Skeletal muscle satellite cell (primary cell): ENCODE data around the gene USP54.
"Not testable (repeated sequence)": the region's sequence is repeated elsewhere in the genome, so short reads cannot be mapped to it uniquely, and the experiment has no call there.

Experiments used
- H3K27me3 ChIP-seq: 2 replicates; pipeline ENCODE4 v1.7.0; 2013; ENCODE audit warnings: low read length; ENCODE audit not compliant: control insufficient read depth, insufficient read depth
- H3K36me3 ChIP-seq: 2 replicates; pipeline ENCODE4 v1.7.0; 2013; ENCODE audit warnings: mild to moderate bottlenecking, control low read depth, low read length; ENCODE audit not compliant: insufficient read depth
- H3K4me1 ChIP-seq: 2 replicates; pipeline ENCODE4 v1.7.0; 2013; ENCODE audit warnings: low read length; ENCODE audit not compliant: control insufficient read depth, insufficient read depth
- H3K4me2 ChIP-seq: 2 replicates; pipeline ENCODE4 v1.7.0; 2013; ENCODE audit warnings: mild to moderate bottlenecking, low read length
- H3K4me3 ChIP-seq: 2 replicates; pipeline ENCODE4 v1.7.0; 2013; ENCODE audit warnings: low read length
- H3K9ac ChIP-seq: 2 replicates; pipeline ENCODE4 v1.7.0; 2013; ENCODE audit warnings: mild to moderate bottlenecking, low read depth, low read length, moderate library complexity
- H3K9me3 ChIP-seq: replicated peaks from 2 replicates; pipeline ENCODE4 v1.7.0; 2013; ENCODE audit warnings: mild to moderate bottlenecking, control low read depth, low read length

The USP54 gene

GRCh38 chr10:73623056-73623455 lies 31.9 kb upstream of the USP54 start:
- Histone ChIP-seq H3K4me2 (no peak overlapping the region), H3K9ac (no peak overlapping the region)

DNA sequence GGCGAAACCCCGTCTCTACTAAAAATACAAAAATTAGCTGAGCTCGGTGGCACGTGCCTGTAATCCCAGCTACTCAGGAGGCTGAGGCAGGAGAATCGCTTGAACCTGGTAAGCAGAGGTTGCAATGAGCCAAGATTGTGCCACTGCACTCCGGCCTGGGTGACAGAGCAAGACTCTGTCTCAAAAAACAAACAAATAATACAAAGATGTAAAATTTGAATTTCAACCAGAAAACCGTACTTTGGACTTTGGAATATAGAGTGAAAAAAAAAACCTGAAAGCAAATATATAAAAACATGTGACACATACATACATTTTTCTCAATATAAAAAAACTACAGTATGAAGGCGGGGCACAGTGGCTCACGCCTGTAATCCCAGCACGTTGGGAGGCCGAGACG lies 29.8 kb upstream of the USP54 start:
- H3K36me3 ChIP-seq, H3K4me3 ChIP-seq, H3K9ac ChIP-seq, H3K9me3 ChIP-seq, H3K4me1 ChIP-seq, H3K4me2 ChIP-seq, H3K27me3 ChIP-seq: not testable (repeated sequence)

More at GRCh38 chr10:73623056-73623455, 31.9 kb upstream of the USP54 start:
- no peaks in the 10 kb centered on the region for H3K36me3 ChIP-seq
- peaks cover 4% of the 10 kb centered on the region for H3K4me1 ChIP-seq
- no peaks in the 10 kb centered on the region for H3K9me3 ChIP-seq
- H3K4me3 ChIP-seq, result no peak overlapping the region
- no peaks in the 10 kb centered on the region for H3K27me3 ChIP-seq

- not testable (repeated sequence) for H3K9ac ChIP-seq, H3K4me2 ChIP-seq, H3K27me3 ChIP-seq, H3K4me1 ChIP-seq, H3K9me3 ChIP-seq, H3K4me3 ChIP-seq, H3K36me3 ChIP-seq
Measured at GRCh38 chr10:73617143-73617542, 26.0 kb upstream of the USP54 start.

DNA sequence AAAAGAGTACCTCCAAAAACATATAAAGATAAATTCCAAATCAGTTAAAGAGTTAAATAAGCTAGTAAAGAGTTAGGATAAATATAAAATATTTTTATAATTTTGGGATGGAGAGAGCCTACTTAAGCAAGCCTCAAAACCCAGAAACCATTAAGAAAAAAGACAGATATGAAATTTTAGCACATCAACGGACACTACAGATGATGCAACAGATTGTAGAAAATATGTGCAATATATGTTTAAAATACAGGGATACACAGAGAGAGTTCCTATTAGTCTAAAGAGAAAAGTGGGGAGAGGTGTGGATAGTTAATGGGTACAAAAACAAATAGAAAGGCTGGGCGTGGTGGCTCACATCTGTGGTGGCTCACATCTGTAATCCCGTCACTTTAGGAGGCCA lies 23.6 kb upstream of the USP54 start:
- Histone ChIP-seq H3K4me1 (no peaks in the 10 kb centered on the region), H3K36me3 (no peaks in the 10 kb centered on the region), H3K4me3 (no peak overlapping the region), H3K9ac (no peak overlapping the region), H3K27me3 (no peaks in the 10 kb centered on the region), H3K9me3 (no peaks in the 10 kb centered on the region), H3K4me2 (no peak overlapping the region)

DNA sequence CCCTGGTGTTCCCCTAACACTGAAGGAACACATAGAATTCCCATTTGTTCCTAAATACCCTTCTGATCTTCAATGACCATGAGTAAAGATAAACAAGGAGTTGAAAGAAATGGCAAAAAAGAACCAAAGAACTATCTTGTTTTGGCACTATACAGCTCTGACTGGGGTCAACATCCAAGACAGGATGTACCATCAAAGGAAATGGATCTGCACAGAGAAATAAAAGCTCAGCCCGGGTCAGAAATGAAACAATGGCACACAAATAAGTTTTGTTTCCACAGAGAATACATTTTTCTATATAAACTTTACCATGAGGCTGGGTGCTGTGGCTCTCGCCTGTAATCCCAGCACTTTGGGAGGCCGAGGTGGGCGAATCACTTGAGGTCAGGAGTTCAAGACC lies 18.0 kb upstream of the USP54 start:
- H3K9ac ChIP-seq, result no peak overlapping the region
- no peaks in the 10 kb centered on the region for H3K4me1 ChIP-seq
- H3K4me3 ChIP-seq, result no peak overlapping the region
- no peaks in the 10 kb centered on the region for H3K36me3 ChIP-seq
- H3K9me3 ChIP-seq, result no peaks in the 10 kb centered on the region
- no peaks in the 10 kb centered on the region for H3K27me3 ChIP-seq
- no peak overlapping the region for H3K4me2 ChIP-seq

DNA sequence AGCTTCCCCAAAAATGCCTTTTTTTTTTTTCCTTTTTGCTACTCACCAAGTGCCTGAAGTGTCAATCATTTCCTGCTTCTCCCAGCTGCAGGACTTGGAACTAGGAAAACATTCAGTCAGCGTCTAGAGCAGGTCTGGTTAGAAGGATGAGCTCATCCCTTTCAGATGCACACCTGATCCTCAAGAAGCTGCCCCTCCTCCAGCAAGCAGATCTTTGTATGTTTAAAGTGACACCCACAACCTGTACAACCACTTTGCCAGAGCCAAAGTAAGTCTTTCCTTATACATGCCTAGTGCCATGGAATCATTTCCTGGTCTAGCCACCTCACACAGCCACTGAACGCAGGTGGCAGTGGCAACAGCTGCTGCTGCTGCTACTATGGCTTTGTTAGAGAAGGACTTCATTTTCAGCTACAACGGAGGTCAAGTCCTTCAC lies 10.4 kb upstream of the USP54 start:
- H3K9ac ChIP-seq, result no peak overlapping the region

GRCh38 chr10:73597346-73597745 lies 6.2 kb upstream of the USP54 start:
- H3K36me3 ChIP-seq, result no peaks in the 10 kb centered on the region

More for the DNA sequence above, 10.4 kb upstream of the USP54 start:
- H3K4me1 ChIP-seq, result peaks cover 9% of the 10 kb centered on the region
- H3K4me3 ChIP-seq, result no peak overlapping the region
- H3K36me3 ChIP-seq, result no peaks in the 10 kb centered on the region
- H3K4me2 ChIP-seq, result no peak overlapping the region
- no peaks in the 10 kb centered on the region for H3K27me3 ChIP-seq
- no peaks in the 10 kb centered on the region for H3K9me3 ChIP-seq

GRCh38 chr10:73593812-73594211 lies 2.7 kb upstream of the USP54 start:
- Histone ChIP-seq H3K27me3 (no peaks in the 10 kb centered on the region), H3K4me2 (no peak overlapping the region), H3K9me3 (no peaks in the 10 kb centered on the region), H3K36me3 (no peaks in the 10 kb centered on the region), H3K4me1 (peaks cover 18% of the 10 kb centered on the region), H3K9ac (no peak overlapping the region), H3K4me3 (no peak overlapping the region)

More at GRCh38 chr10:73597346-73597745, 6.2 kb upstream of the USP54 start:
- Histone ChIP-seq H3K27me3 (no peaks in the 10 kb centered on the region), H3K4me3 (no peak overlapping the region), H3K4me1 (peaks cover 9% of the 10 kb centered on the region), H3K4me2 (no peak overlapping the region), H3K9ac (no peak overlapping the region), H3K9me3 (no peaks in the 10 kb centered on the region)

DNA sequence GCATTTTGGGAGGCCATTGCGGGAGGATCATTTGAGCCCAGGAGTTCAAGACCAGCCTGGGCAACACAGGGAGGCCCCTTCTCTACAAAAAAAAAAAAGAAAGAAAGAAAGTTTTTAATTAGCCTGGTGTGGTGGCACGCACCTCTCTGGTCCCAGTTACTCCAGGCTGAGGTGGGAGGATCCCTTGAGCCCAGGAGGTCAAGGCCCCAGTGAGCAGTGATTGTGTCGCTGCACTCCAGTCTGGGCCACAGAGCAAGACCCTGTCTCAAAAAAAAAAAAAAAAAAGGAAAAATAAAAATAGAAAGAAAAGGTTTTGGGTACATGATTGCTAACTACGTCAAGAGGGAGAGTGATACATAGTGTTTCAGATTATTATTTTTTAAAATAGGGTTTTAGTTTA lies 2.0 kb upstream of the USP54 start:
- Histone ChIP-seq H3K4me2 (no peak overlapping the region), H3K4me3 (no peak overlapping the region), H3K27me3 (no peaks in the 10 kb centered on the region), H3K9me3 (no peaks in the 10 kb centered on the region), H3K4me1 (peaks cover 18% of the 10 kb centered on the region), H3K9ac (no peak overlapping the region), H3K36me3 (no peaks in the 10 kb centered on the region)

DNA sequence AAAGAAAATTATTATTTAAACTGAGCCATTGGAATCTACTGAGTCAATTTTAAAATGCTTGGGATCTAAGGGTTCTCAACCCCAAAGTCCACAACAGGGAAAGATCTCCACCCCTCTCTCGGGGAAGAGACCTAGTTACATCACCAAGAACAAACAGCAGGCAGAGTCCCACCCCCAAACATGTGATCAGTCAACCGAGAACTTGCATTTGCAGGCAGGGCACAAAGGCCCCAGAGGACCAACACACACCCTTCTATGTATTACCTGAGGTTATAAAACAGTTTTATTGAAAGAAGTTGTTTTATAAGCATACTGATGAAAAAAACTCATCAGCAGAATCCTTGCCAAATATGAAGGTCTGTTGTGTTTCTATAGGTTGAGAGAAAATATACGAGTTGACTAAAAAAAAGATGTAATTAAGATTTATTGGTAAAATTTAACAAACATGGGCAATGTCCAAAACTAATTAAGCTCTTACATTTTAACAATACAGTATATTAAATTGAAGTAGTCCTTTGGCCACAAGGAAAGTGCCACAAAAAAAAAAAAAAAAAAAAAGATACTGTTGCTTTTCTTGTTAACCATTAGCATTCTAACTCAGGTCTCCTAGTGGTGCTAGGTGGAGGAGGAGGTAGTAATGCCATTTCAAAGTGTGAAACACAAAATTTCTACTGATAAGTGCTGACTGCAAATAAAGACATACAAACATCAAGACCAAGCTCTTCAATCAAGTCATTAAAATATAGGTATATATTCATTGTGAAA lies 975 bp upstream of the USP54 start:
- no peak overlapping the region for H3K4me3 ChIP-seq
- peak overlapping the region; percentile 19 for H3K9ac ChIP-seq
- H3K27me3 ChIP-seq, result no peaks in the 10 kb centered on the region
- peaks cover 13% of the 10 kb centered on the region for H3K4me1 ChIP-seq
- no peaks in the 10 kb centered on the region for H3K9me3 ChIP-seq
- H3K36me3 ChIP-seq, result no peaks in the 10 kb centered on the region
- H3K4me2 ChIP-seq, result peak overlapping the region; percentile 67

GRCh38 chr10:73589563-73590126 lies 1.5 kb downstream of the USP54 start:
- Histone ChIP-seq H3K9me3 (no peaks in the 10 kb centered on the region), H3K9ac (no peak overlapping the region), H3K4me3 (no peak overlapping the region), H3K27me3 (no peaks in the 10 kb centered on the region), H3K36me3 (no peaks in the 10 kb centered on the region), H3K4me1 (peaks cover 25% of the 10 kb centered on the region), H3K4me2 (no peak overlapping the region)

DNA sequence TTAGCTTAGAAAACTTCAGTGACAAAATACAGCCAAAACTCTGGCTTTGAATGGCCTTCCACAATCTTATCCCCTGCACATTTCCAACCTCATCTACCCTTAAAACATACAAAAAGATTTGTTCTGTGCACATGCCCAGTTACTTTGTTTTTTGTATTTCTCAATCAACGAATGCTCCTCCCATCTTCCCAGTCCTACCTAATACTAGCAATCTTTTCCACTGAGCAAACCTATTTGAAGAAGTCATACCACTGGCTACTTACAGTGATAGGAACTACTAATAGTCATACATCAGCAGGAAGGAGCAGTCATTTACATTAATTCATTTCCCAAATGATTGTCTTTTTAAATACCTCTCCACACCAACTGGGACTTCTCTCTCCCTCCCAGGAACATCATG lies 2.5 kb downstream of the USP54 start:
- no peaks in the 10 kb centered on the region for H3K27me3 ChIP-seq
- H3K36me3 ChIP-seq, result no peaks in the 10 kb centered on the region
- no peaks in the 10 kb centered on the region for H3K9me3 ChIP-seq
- H3K4me2 ChIP-seq, result no peak overlapping the region
- H3K9ac ChIP-seq, result no peak overlapping the region
- peaks cover 25% of the 10 kb centered on the region for H3K4me1 ChIP-seq
- no peak overlapping the region for H3K4me3 ChIP-seq
